Ovary (tissue), 3 donors: ENCODE measurements around the gene CAMSAP3.

Experiments used
- CTCF ChIP-seq, 3 donors: fragments of 450-650 bp in 2 of 3; fragments of 200-600 bp in 1 of 3; IDR thresholded peaks; one replicate each; pipeline versions ENCODE4 v1.5.1 to v1.8.0; 2016 to 2022; ENCODE audit warnings: antibody characterized with exemption in 3 of 3, mild to moderate bottlenecking in 1 of 3
- EP300 ChIP-seq: sonication (generic); formaldehyde crosslinking; IDR thresholded peaks from one replicate; pipeline ENCODE4 v1.6.1; 2017; ENCODE audit warnings: antibody characterized with exemption
- donor health status: DM: no; HTN: no; CAD: no.

DNA sequence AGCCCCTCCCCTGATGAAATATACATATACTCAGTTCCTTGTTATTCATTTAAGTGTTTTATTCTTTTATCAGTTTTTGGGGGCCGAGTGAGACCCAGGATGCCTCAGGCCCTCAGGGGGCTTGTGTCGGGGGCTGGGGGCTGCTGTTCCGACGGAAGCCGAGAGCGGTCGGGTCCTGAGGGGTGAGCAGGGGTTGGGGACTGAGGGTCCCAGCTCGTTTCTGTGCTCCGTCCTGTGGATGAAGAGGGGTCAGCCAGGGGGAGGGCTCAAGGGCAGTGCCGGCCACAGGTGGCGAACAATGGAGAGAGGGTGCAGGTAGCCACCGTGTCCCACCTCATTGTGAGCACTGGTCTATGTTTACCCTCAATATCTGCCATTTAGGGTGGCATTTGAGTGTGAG, 35.9 kb downstream of the CAMSAP3 start:
- TF ChIP-seq CTCF (IDR thresholded peaks at IDR 0.05) (no peak), EP300 (no peak)
